OCI-LY1 (cell line): ENCODE results near the gene SYT15B.
"Not testable (repeated sequence)": the region's sequence is repeated elsewhere in the genome, so short reads cannot be mapped to it uniquely, and the experiment has no call there.

ENCODE experiments used
- CTCF ChIP-seq: fragments of 200-600 bp; sonication (generic), shearing (Covaris generic); IDR thresholded peaks from 2 replicates; pipeline ENCODE4 v1.5.1; 2017; ENCODE audit warnings: mild to moderate bottlenecking, antibody characterized with exemption, low read length, moderate library complexity, mixed read lengths
- EZH2 ChIP-seq: fragments of 200-600 bp; sonication (generic), shearing (Covaris generic); IDR thresholded peaks from 2 replicates; pipeline ENCODE4 v1.8.0; 2017; ENCODE audit warnings: borderline replicate concordance, mixed run types, mild to moderate bottlenecking, antibody characterized with exemption, low read length, moderate library complexity, mixed read lengths

- not testable (repeated sequence) for TF ChIP-seq CTCF, EZH2
Measured at GRCh38 chr10:47762674-47763553, 478 bp downstream of the SYT15B start.
